ENCODE measurements around the gene NFKBIB. TPM values are rescaled to one million over a fixed set of nuclear protein-coding genes. Genes with fewer than 3 reads are reported as not detected.

NFKBIB gene
- total RNA-seq, 1 donor from 2014 or later: 18.0 TPM

DNA sequence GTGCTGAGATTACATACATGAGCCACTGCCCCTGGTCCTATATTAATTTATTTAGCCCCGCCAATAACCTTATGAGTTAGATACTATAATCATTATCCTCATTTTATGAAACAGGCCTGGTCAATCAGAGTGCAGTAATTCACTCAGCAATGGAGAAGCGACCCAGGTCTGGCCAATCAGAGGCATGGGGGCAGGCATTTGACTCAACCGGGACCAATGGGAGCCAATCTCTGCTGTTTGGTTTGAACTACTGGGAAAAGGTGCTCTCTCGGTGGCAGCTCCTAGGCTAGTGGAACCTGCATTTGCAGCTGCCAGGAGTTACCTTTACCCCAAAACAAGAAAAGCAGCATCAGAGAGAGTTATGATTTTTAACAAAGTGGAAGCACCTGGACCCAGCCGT lies 6.9 kb upstream of the NFKBIB start:
- H3K9me3 Mint-ChIP-seq (ENCODE audit: unreplicated experiment): no peaks in the 10 kb centered on the region
- TF ChIP-seq, protein P1, sequence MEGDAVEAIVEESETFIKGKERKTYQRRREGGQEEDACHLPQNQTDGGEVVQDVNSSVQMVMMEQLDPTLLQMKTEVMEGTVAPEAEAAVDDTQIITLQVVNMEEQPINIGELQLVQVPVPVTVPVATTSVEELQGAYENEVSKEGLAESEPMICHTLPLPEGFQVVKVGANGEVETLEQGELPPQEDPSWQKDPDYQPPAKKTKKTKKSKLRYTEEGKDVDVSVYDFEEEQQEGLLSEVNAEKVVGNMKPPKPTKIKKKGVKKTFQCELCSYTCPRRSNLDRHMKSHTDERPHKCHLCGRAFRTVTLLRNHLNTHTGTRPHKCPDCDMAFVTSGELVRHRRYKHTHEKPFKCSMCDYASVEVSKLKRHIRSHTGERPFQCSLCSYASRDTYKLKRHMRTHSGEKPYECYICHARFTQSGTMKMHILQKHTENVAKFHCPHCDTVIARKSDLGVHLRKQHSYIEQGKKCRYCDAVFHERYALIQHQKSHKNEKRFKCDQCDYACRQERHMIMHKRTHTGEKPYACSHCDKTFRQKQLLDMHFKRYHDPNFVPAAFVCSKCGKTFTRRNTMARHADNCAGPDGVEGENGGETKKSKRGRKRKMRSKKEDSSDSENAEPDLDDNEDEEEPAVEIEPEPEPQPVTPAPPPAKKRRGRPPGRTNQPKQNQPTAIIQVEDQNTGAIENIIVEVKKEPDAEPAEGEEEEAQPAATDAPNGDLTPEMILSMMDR (IDR thresholded peaks at IDR 0.05): no peak
- H3K36me3 Mint-ChIP-seq (ENCODE audit: unreplicated experiment): peaks cover 10% of the 10 kb centered on the region
- DNase-seq (ENCODE audit: extremely low spot score, unreplicated experiment): no peak
- H3K4me3 Mint-ChIP-seq (ENCODE audit: unreplicated experiment): no peak overlapping the region
- peaks cover 6% of the 10 kb centered on the region for H3K4me1 Mint-ChIP-seq (ENCODE audit: unreplicated experiment)
- H3K27me3 Mint-ChIP-seq (ENCODE audit: unreplicated experiment): no peaks in the 10 kb centered on the region
- H3K27ac Mint-ChIP-seq (ENCODE audit: unreplicated experiment): no peak overlapping the region

- H3K27me3 Mint-ChIP-seq (ENCODE audit: unreplicated experiment): no peaks in the 10 kb centered on the region
- peaks cover 9% of the 10 kb centered on the region for H3K36me3 Mint-ChIP-seq (ENCODE audit: unreplicated experiment)
- H3K4me1 Mint-ChIP-seq (ENCODE audit: unreplicated experiment): peaks cover 10% of the 10 kb centered on the region
- no peak overlapping the region for H3K4me3 Mint-ChIP-seq (ENCODE audit: unreplicated experiment)
- DNase-seq (ENCODE audit: extremely low spot score, unreplicated experiment): no peak
- TF ChIP-seq, protein P1 (IDR thresholded peaks at IDR 0.05): no peak
- no peak overlapping the region for H3K27ac Mint-ChIP-seq (ENCODE audit: unreplicated experiment)
- no peaks in the 10 kb centered on the region for H3K9me3 Mint-ChIP-seq (ENCODE audit: unreplicated experiment)
These were observed 6.4 kb upstream of the NFKBIB start for GRCh38 chr19:38893341-38893771.

DNA sequence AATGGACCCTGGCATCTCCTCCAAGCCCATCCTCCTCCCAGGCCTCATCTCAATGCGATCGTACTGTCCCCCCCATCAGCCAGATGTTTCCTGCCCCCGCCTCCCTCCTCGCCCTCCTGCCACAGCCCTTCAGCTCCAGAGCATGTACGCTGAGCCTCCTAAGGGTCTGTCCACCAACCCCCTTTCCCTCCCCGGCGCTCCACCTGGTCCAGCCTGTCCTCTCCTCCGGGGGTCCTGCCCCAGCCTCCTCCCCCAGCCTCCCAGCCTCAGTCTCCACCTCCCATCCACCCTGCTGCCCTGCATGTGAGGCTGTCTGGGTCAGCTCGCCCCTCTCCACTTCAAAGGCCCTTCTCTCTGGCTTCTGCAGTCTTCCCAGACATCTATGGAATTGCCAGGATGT lies 4.8 kb upstream of the NFKBIB start:
- Mint-ChIP-seq H3K9me3 (ENCODE audit: unreplicated experiment) (no peaks in the 10 kb centered on the region), H3K4me3 (ENCODE audit: unreplicated experiment) (no peak overlapping the region), H3K27ac (ENCODE audit: unreplicated experiment) (no peak overlapping the region), H3K4me1 (ENCODE audit: unreplicated experiment) (peaks cover 15% of the 10 kb centered on the region), H3K36me3 (ENCODE audit: unreplicated experiment) (peaks cover 6% of the 10 kb centered on the region), H3K27me3 (ENCODE audit: unreplicated experiment) (no peaks in the 10 kb centered on the region)
- TF ChIP-seq, protein P1 (IDR thresholded peaks at IDR 0.05): no peak
- no peak for DNase-seq (ENCODE audit: extremely low spot score, unreplicated experiment)

GRCh38 chr19:38898788-38899446 lies 852 bp upstream of the NFKBIB start:
- no peak for DNase-seq (ENCODE audit: extremely low spot score, unreplicated experiment)
- TF ChIP-seq, protein P1 (IDR thresholded peaks at IDR 0.05): no peak
- H3K27me3 Mint-ChIP-seq (ENCODE audit: unreplicated experiment): no peaks in the 10 kb centered on the region
- no peaks in the 10 kb centered on the region for H3K36me3 Mint-ChIP-seq (ENCODE audit: unreplicated experiment)
- H3K27ac Mint-ChIP-seq (ENCODE audit: unreplicated experiment): peak overlapping the region; percentile 91
- peaks cover 28% of the 10 kb centered on the region for H3K4me1 Mint-ChIP-seq (ENCODE audit: unreplicated experiment)
- H3K4me3 Mint-ChIP-seq (ENCODE audit: unreplicated experiment): peak overlapping the region; percentile 97
- H3K9me3 Mint-ChIP-seq (ENCODE audit: unreplicated experiment): no peaks in the 10 kb centered on the region

- no peaks in the 10 kb centered on the region for H3K9me3 Mint-ChIP-seq (ENCODE audit: unreplicated experiment)
- peak overlapping the region; percentile 92 for H3K27ac Mint-ChIP-seq (ENCODE audit: unreplicated experiment)
- H3K27me3 Mint-ChIP-seq (ENCODE audit: unreplicated experiment): no peaks in the 10 kb centered on the region
- TF ChIP-seq, protein P1 (IDR thresholded peaks at IDR 0.05): no peak
- DNase-seq (ENCODE audit: extremely low spot score, unreplicated experiment): no peak
- peak overlapping the region; percentile 97 for H3K4me3 Mint-ChIP-seq (ENCODE audit: unreplicated experiment)
- peaks cover 28% of the 10 kb centered on the region for H3K4me1 Mint-ChIP-seq (ENCODE audit: unreplicated experiment)
- no peaks in the 10 kb centered on the region for H3K36me3 Mint-ChIP-seq (ENCODE audit: unreplicated experiment)
These were observed 447 bp downstream of the NFKBIB start for GRCh38 chr19:38900202-38900629.
